GM11168 (cell line): Measurements from ENCODE around the gene GALNT14.

Experiments used
- in situ Hi-C: fragments of 300-500 bp; cut with MboI; formaldehyde crosslinking; loops from one replicate; pipeline ENCODE4 v1.12.0; 2022; ENCODE audit warnings: low sequenced_read_pairs; ENCODE audit not compliant: unreplicated experiment

Gene GALNT14

GRCh38 chr2:30869988-30870387 is 268.3 kb downstream of the GALNT14 start:
- in situ Hi-C loops: loop anchor here (25.0 kb wide), 2 partner anchors 467 to 708 kb away; no protein-coding TSS in a partner anchor

- in situ Hi-C loops: loop anchor here (25.0 kb wide), 2 partner anchors 470 to 705 kb away; no protein-coding TSS in a partner anchor
Observed at GRCh38 chr2:30867385-30867784, 270.9 kb downstream of the GALNT14 start.

- in situ Hi-C loops: loop anchor here (25.0 kb wide), 2 partner anchors 470 to 705 kb away; no protein-coding TSS in a partner anchor
Observed at GRCh38 chr2:30866974-30867373, 271.3 kb downstream of the GALNT14 start.

GRCh38 chr2:30865892-30866681 is 272.2 kb downstream of the GALNT14 start:
- in situ Hi-C loops: loop anchor here (25.0 kb wide), 2 partner anchors 471 to 704 kb away; no protein-coding TSS in a partner anchor

- in situ Hi-C loops: loop anchor here (25.0 kb wide), 2 partner anchors 472 to 703 kb away; no protein-coding TSS in a partner anchor
Observed at GRCh38 chr2:30865243-30865642, 273.0 kb downstream of the GALNT14 start.

- in situ Hi-C loops: loop anchor here (25.0 kb wide), 2 partner anchors 475 to 700 kb away; no protein-coding TSS in a partner anchor
Observed at GRCh38 chr2:30862054-30862651, 276.1 kb downstream of the GALNT14 start.

- in situ Hi-C loops: loop anchor here (25.0 kb wide), 2 partner anchors 477 to 698 kb away; no protein-coding TSS in a partner anchor
Observed at GRCh38 chr2:30860726-30861125, 277.5 kb downstream of the GALNT14 start.
